Fibroblast of skin of scalp (primary cell): ENCODE measurements around the gene GAGE13. TPM values are rescaled to one million over a fixed set of nuclear protein-coding genes. Genes with fewer than 3 reads are reported as not detected.
A peak's percentile ranks its signal among the peaks of the same experiment; 100 is the strongest.
"Not testable (repeated sequence)": the region's sequence is repeated elsewhere in the genome, so short reads cannot be mapped to it uniquely, and the experiment has no call there.

Source experiments
- DNase-seq: peaks from one replicate; pipeline ENCODE4 v3.0.0-alpha.2; 2013
- polyA plus RNA-seq, 2 experiments: library from polyadenylated mRNA; unstranded; fragments of 120-200 nt; gene quantifications; one replicate each; pipeline ENCODE4 v1.2.1, GENCODE V29; 2013; ENCODE audit not compliant: insufficient read length in 2 of 2

Gene GAGE13, protein sequence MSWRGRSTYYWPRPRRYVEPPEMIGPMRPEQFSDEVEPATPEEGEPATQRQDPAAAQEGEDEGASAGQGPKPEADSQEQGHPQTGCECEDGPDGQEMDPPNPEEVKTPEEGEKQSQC
- polyA plus RNA-seq (2013, experiment 1 of 2; ENCODE audit: insufficient read length): not detected
- not detected for polyA plus RNA-seq (2013, experiment 2 of 2; ENCODE audit: insufficient read length)

GRCh38 chrX:49331282-49331681 is at the start of gene GAGE13:
Gene GAGE13, plus strand, starts transcription at chrX:49331582. Its CDS starts 1,156 bp downstream, at chrX:49332738.
- not testable (repeated sequence) for DNase-seq

DNA sequence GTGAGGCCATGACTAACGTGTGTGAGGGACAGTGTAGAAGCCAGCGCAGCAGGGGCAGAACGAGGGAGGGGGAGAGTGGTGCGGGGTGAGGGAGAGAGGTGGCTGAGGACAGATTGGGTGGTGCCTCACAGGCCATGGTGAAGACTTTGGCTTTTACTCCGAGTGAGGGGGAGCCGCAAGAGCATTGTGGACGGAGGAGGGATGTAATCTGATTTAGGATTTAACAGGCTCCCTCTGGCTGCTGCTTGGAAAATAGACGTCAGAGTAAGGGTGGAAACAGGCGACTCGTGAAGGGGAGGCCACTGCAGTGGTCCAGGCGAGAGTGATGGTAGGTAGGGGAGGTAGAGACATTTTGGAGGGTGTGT is 48.8 kb upstream of the GAGE13 start:
- DNase-seq: peak; percentile 34

- no peak for DNase-seq
These were observed 47.2 kb upstream of the GAGE13 start for GRCh38 chrX:49284212-49284611.

DNA sequence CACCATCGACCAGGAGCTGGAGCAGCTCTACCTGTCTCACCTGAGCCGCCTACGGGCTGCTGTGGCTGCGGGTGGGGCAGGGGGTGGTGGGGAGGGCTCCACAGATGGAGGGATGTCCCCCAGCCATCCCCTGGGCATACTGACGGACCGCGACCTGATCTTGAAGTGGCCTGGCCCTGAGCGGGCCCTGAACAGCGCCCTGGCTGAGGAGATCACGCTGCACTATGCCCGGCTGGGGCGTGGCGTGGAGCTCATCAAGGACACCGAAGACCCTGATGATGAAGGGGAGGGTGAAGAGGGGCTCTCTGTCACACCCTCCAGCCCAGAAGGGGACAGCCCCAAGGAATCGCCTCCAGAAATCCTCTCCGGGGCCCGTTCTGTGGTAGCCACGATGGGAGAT is 45.2 kb upstream of the GAGE13 start:
- no peak for DNase-seq

- DNase-seq: no peak
These were observed 44.8 kb upstream of the GAGE13 start for GRCh38 chrX:49286581-49286980.

- no peak for DNase-seq
These were observed 43.7 kb upstream of the GAGE13 start for GRCh38 chrX:49287665-49288064.

DNA sequence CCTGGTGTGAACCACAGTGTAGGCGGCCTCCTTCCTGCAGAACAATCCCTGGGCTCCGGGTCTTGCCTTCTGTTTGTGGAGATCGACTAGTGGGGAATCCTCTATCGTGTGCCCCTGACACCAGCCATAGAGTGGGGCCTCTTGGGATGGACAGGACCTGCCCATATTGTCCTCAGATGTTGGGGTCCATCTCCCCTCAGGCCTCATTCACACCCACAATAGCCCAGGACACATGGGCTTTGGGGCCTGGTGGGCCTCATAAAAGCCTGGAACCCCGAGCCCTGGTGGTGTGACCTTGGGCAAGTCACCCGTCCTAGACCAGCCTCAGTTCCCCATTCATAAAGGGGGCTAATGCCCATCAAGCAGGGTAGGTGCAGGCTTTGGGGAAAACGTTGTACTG is 41.2 kb upstream of the GAGE13 start:
- DNase-seq: no peak

DNA sequence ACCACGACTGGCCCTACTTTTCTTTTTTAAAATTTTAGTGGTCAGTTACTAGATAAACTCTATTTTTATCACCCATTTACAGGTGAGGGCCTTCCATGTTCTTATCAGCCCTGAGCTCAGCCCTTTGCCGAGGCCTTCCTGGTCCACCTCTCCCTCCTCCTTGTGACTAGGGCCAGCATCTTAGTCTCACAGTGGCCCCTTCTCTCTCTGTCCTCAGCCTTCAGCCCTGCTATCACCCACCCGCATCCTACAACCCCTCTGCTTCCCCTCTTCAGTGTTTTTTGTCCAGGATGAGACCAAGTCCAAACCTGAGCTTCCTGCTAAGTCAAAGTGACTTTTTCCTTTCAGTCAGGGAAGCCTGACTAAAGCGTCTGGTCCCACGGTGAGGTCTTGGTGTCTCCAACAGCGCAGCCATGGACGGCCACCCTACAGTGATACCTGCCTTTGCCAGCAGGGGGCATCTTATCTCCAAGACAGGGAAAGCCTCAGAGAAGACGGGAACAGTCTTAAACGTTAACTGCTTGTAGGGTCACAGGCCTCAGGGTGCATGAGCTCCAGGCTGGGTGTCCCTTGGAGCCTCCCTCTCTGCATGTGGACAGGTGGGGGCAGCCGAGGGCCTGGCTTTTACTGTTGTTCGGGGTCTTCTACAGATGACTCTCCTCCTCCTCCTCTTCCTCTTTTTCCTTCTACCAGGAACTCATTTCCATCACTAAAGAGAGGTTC is 39.6 kb upstream of the GAGE13 start:
- DNase-seq: peak; percentile 48

DNA sequence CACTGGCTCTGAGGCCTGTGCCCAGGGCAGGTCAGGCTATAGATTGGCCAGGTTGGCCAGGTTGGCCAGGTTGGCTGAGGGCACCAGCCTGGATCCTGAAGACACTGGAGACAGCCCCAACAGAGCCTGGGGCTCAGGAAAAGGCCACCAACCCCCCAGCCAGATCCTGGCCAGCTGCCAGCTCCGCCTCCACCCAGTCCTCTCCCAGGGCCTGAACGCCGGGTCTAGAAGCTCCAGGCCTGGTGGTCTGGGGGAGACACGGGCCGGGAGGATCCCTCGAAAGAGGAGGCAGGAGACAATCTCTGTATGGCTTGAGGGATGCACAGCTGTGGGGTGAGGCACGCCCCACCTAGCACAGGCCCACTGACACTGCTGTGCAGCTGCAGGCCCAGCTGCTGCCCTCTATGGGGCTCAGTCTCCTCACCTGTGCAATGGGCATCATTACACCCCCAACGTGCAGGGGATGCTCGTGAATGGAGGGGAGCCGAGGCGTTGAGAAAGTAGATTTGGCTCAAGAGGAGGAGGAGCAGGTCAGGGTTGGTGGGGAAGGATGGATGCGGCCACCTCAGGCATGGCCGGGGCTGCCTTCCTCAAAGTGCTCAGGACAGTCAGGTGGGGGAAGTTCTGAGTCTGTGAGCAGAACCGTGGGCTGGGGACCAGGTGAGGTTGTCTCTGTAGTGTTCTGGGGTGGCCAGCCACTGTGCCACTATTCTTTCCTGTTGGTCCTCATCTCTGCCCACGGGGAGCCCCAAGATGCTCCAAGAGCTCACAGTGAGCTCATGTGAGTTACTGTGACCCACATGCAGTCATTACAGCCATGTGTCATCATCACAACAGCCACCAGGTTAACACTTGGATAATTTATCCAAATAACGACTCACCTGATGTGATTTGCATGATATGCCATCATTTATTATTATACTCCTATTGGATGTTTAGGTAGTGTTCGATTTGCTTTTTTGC is 38.7 kb upstream of the GAGE13 start:
- DNase-seq: no peak

GRCh38 chrX:49299293-49299692 is 32.1 kb upstream of the GAGE13 start:
- not testable (repeated sequence) for DNase-seq

DNA sequence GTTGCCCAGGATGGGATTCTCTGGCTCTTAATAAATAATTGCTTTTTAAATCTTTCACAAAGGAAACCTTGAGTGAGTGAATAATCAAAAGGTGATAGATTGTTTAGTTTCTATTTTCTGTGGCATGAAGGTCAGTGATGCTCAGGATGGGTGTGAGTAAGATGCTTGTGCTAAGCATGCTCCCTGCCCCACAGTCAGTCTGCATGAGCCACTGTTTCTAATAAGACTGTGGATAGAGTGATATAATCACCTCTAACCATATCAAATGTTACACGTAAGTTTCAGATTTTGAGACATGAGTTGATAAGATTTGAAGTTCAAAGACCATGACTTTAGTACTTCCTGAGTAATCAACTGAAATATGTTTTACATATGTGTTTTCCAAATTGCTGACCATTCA is 30.7 kb upstream of the GAGE13 start:
- DNase-seq: no peak

GRCh38 chrX:49303346-49303745 is 28.0 kb upstream of the GAGE13 start, which contains the start of gene GAGE10:
Gene GAGE10, plus strand, starts transcription at chrX:49303646. Its CDS starts 1,214 bp downstream, at chrX:49304860.
- no peak for DNase-seq

DNA sequence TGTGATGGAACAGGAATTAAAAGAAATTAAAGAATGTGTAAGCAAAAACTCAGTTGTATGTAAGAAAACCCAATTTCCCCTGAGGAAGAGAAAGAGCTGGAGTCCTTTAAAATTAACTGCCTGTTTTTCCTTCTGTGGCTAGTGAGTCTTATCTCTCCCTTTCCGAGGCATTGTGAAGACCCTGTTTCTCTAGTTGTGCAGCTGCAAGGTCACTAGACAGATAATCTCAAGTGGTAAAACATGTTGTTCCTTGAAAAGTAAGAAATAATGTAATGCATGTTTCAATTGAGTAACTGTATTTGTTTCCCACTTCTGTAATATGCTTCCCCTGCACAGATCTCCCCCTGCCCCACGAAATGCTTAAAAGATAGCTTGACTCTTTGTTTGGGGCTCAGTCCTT is 23.6 kb upstream of the GAGE13 start:
- DNase-seq: not testable (repeated sequence)

GRCh38 chrX:49308604-49309269 is 22.6 kb upstream of the GAGE13 start:
- DNase-seq: peak; percentile 25

GRCh38 chrX:49309401-49309981 is 21.9 kb upstream of the GAGE13 start:
- peak; percentile 30 for DNase-seq

DNA sequence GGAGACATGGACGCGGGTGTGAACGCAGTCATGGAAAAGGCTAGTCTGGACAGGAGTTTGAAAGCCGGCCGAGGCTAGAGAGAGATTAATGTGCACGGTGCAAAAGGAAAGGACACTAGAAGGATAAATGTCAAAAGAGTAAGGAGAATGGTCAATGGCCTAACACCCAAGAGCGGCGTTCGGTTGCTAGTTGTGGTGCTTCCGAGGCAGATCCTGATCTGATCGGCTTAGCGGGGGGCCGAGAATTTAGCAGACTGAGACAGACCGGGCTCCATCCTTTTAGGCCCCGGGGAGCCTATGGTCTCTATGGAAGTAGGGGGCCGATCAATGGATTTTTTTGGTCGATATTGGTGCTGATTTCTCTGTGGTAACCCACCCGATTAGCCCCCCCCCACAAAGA is 21.0 kb upstream of the GAGE13 start:
- no peak for DNase-seq

DNA sequence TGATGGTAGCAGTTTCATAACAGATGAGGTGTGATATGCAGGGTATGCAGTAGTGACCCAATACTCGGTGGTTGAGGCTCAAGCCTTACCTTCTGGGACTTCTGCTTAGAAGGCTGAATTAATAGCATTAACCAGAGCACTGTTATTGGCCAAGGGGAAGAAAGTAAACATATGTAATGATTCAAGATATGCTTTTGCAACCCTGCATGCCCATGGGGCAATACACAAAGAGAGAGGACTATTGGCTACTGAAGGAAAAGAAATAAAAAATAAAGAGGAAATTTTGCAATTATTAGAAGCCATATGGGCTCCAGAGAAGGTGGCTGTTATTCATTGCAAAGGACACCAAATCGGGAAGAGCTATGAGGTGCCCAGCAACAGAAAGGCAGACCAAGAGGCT is 19.2 kb upstream of the GAGE13 start:
- DNase-seq: no peak

DNA sequence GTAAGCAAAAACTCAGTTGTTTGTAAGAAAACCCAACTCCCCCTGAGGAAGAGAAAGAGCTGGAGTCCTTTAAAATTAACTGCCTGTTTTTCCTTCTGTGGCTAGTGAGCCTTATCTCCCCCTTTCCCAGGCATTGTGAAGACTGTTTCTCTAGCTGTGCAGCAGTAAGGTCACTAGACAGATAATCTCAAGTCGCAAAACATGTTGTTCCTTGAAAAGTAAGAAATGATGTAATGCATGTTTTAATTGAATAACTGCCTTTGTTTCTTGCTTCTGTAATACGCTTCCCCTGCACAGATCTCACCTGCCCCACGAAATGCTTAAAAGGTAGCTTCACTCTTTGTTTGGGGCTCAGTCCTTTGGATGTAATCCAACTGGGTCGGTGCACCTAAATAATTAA is 15.3 kb upstream of the GAGE13 start:
- no peak for DNase-seq

DNA sequence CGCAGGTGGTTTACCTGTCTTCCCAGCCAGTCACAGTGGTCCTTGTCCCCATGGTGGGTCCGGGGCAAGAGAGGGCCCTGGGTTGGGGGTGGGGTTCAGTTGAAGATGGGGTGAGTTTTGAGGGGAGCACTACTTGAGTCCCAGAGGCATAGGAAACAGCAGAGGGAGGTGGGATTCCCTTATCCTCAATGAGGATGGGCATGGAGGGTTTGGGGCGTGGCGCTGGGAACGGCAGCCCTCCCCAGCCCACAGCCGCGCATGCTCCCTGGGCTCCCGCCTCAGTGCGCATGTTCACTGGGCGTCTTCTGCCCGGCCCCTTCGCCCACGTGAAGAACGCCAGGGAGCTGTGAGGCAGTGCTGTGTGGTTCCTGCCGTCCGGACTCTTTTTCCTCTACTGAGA is 9.6 kb upstream of the GAGE13 start, which contains the start of gene GAGE12J:
Gene GAGE12J (plus strand): TSS at position 301 of the 400 bp plus-strand sequence. CDS start 1,157 bp downstream, outside the sequence.
- not testable (repeated sequence) for DNase-seq

DNA sequence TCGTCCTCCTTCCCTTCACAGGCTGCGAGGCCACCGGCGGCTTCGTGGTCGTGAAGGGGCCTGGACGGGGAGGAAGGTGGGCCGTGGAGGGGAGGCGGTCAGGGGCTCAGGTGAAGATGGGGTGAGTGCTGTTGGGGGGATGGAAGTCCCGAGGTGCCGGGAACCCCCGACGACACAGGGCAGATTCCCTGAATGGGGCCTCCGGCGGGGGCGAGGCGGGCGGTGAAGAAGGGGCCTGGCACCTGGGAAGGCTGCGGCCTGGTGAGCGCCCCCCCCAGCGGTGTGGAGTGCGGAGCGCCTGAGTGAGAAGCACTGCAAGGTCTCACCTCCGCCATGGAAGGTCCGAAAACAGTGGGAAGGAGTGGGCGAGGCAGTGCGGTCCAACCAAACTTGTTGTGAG is 9.1 kb upstream of the GAGE13 start:
- DNase-seq: not testable (repeated sequence)

GRCh38 chrX:49323735-49324134 is 7.6 kb upstream of the GAGE13 start:
- DNase-seq: not testable (repeated sequence)

DNA sequence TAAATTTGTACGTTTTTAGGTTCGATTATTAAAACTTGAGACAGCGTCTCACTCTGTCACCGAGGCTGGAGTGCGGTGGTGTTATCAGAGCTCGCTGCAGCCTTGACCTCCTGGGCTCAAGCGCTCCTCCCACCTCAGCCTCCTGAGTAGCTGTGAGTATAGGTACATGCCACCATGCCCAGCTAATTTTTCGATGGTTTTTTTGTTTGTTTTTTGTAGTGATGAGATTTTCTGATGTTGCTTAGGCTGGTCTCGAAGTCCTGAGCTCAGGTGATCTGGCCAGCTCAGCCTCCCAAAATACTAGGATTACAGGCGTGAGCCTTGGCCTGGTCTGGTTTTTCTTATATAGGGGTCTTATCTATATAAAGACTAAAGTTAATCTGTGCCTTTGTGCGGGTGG is 961 bp upstream of the GAGE13 start:
- DNase-seq: not testable (repeated sequence)
